WTC11 (cell line): ENCODE data around the gene C6orf120.

Experiments used
- ETV6 ChIP-seq: sonication (generic); formaldehyde crosslinking; IDR thresholded peaks from 2 replicates; pipeline ENCODE4 v1.8.1; 2022; ENCODE audit warnings: mild to moderate bottlenecking, missing genetic modification reagents
- FOXJ3 ChIP-seq: sonication (generic); formaldehyde crosslinking; IDR thresholded peaks from 2 replicates; pipeline ENCODE4 v1.9.0; 2021; ENCODE audit warnings: missing genetic modification reagents, mild to moderate bottlenecking, borderline replicate concordance
- OVOL2 ChIP-seq: fragments of 250-450 bp; sonication (Bioruptor Pico); IDR thresholded peaks from 2 replicates; pipeline ENCODE4 v1.9.0; 2021; ENCODE audit warnings: mild to moderate bottlenecking, borderline replicate concordance
- SMAD3 ChIP-seq: sonication (generic); formaldehyde crosslinking; IDR thresholded peaks from 2 replicates; pipeline ENCODE4 v1.8.0; 2022; ENCODE audit warnings: missing genetic modification reagents, mild to moderate bottlenecking, borderline replicate concordance
- SOX15 ChIP-seq: fragments of 250-450 bp; sonication (Bioruptor Pico); IDR thresholded peaks from 2 replicates; pipeline ENCODE4 v1.9.0; 2021; ENCODE audit warnings: mild to moderate bottlenecking
- ZNF232 ChIP-seq: sonication (generic); formaldehyde crosslinking; IDR thresholded peaks from 2 replicates; pipeline ENCODE4 v1.8.0; 2022; ENCODE audit warnings: mild to moderate bottlenecking, missing genetic modification reagents
- TF ChIP-seq, protein P1 (sequence below): sonication (generic); formaldehyde crosslinking; IDR thresholded peaks from 2 replicates; pipeline ENCODE4 v1.8.0; 2022; ENCODE audit warnings: mild to moderate bottlenecking, missing genetic modification reagents
- TF ChIP-seq, protein P2 (sequence below): fragments of 200-600 bp; IDR thresholded peaks from 2 replicates; pipeline ENCODE4 v1.8.0; 2022; ENCODE audit warnings: antibody characterized with exemption
- TF ChIP-seq, protein P3 (sequence below): sonication (generic); formaldehyde crosslinking; conservative IDR thresholded peaks from 2 replicates; pipeline ENCODE4 v1.8.1; 2022; ENCODE audit warnings: mild to moderate bottlenecking, missing genetic modification reagents
- TF ChIP-seq, protein P4 (sequence below): sonication (generic); formaldehyde crosslinking; IDR thresholded peaks from 2 replicates; pipeline ENCODE4 v1.8.0; 2022; ENCODE audit warnings: mild to moderate bottlenecking, missing genetic modification reagents

DNA sequence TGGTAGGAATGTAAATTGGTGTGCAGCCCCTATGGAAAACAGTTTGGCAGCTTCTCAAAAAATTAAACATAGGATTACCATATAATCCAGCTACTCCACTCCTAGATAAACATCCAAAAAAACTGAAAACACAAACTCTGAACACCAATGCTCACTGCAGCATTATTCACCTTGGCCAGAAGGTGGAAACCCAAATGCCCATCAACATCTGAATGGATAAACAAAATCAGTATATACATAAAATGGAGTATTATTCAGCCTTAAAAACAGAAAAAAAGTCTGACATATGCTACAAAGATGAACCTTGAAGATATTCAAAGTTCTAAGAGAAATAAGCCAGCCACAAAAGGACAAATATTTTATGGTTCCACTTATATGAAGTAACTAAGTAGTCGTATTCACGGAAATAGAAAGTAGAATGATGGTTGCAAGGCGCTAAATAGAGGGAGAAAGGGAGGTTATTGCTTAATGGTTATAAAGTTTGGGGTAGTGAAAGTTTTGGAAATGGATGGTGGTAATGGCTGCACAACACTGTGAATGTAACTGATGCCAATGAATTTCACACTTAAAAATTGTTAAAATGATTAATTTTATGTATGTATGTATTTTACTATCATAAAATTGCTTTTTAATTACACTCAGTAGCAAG, 18.4 kb downstream of the C6orf120 start:
- TF ChIP-seq SMAD3 (no peak), FOXJ3 (no peak), OVOL2 (CRISPR knock-in tag) (no peak), SOX15 (no peak), ZNF232 (CRISPR knock-in tag) (no peak), ETV6 (CRISPR knock-in tag) (no peak)
- TF ChIP-seq, protein P1, sequence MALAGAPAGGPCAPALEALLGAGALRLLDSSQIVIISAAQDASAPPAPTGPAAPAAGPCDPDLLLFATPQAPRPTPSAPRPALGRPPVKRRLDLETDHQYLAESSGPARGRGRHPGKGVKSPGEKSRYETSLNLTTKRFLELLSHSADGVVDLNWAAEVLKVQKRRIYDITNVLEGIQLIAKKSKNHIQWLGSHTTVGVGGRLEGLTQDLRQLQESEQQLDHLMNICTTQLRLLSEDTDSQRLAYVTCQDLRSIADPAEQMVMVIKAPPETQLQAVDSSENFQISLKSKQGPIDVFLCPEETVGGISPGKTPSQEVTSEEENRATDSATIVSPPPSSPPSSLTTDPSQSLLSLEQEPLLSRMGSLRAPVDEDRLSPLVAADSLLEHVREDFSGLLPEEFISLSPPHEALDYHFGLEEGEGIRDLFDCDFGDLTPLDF = no peak
- TF ChIP-seq, protein P2, sequence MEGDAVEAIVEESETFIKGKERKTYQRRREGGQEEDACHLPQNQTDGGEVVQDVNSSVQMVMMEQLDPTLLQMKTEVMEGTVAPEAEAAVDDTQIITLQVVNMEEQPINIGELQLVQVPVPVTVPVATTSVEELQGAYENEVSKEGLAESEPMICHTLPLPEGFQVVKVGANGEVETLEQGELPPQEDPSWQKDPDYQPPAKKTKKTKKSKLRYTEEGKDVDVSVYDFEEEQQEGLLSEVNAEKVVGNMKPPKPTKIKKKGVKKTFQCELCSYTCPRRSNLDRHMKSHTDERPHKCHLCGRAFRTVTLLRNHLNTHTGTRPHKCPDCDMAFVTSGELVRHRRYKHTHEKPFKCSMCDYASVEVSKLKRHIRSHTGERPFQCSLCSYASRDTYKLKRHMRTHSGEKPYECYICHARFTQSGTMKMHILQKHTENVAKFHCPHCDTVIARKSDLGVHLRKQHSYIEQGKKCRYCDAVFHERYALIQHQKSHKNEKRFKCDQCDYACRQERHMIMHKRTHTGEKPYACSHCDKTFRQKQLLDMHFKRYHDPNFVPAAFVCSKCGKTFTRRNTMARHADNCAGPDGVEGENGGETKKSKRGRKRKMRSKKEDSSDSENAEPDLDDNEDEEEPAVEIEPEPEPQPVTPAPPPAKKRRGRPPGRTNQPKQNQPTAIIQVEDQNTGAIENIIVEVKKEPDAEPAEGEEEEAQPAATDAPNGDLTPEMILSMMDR = no peak
- TF ChIP-seq, protein P3, sequence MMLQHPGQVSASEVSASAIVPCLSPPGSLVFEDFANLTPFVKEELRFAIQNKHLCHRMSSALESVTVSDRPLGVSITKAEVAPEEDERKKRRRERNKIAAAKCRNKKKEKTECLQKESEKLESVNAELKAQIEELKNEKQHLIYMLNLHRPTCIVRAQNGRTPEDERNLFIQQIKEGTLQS (CRISPR knock-in tag) = no peak
- TF ChIP-seq, protein P4, sequence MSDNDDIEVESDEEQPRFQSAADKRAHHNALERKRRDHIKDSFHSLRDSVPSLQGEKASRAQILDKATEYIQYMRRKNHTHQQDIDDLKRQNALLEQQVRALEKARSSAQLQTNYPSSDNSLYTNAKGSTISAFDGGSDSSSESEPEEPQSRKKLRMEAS = no peak
